ENCODE measurements around the gene NPIPA8. TPM values are rescaled to one million over a fixed set of nuclear protein-coding genes. Genes with fewer than 3 reads are reported as not detected.
"Not testable (repeated sequence)": the region's sequence is repeated elsewhere in the genome, so short reads cannot be mapped to it uniquely, and the experiment has no call there.

Gene NPIPA8
- total and polyA plus RNA-seq, 2 of the 4 experiments (the other 2 are of a cell fraction) = 1.1 to 17.6 TPM

- H4K20me1 ChIP-seq (ENCODE audit: insufficient read depth, low read length); ATAC-seq (ENCODE audit: low read depth); H4K5ac ChIP-seq (ENCODE audit: low read depth, low read length); H3K36me3 ChIP-seq (ENCODE audit: control insufficient read depth, insufficient read depth, low read length); H4K8ac ChIP-seq (ENCODE audit: low read depth in 2 of 2, low read length in 2 of 2); H2AK9ac ChIP-seq (replicated peaks; ENCODE audit: low read depth, low read length, poor library complexity); H3K79me1 ChIP-seq (ENCODE audit: low read depth in 1 of 2, low read length in 2 of 2); H3K23ac ChIP-seq (ENCODE audit: low read depth, low read length); H2BK15ac ChIP-seq (ENCODE audit: low read depth, low read length); H3K56ac ChIP-seq (ENCODE audit: extremely low read depth, insufficient read depth, low read length); H3K4me2 ChIP-seq (ENCODE audit: low read depth, low read length); H3K27me3 ChIP-seq (ENCODE audit: control insufficient read depth, insufficient read depth, low read length); H3K18ac ChIP-seq (ENCODE audit: low read depth, low read length); in situ Hi-C loops (cut with MboI; ENCODE audit: low sequenced_read_pairs); DNase-seq; H3K9me1 ChIP-seq (ENCODE audit: insufficient read depth, low read length); H3K9me3 ChIP-seq (ENCODE audit: control insufficient read depth, insufficient read depth, low read length); H3K4me1 ChIP-seq (ENCODE audit: control insufficient read depth, insufficient read depth, low read length); H4K91ac ChIP-seq (ENCODE audit: insufficient read depth, low read depth, low read length); H2AFZ ChIP-seq (replicated peaks; ENCODE audit: low read length, poor library complexity); H3K4me3 ChIP-seq (ENCODE audit: insufficient read depth, low read depth, low read length); H3K27ac ChIP-seq (ENCODE audit: insufficient read depth, low read length); H2BK5ac ChIP-seq (ENCODE audit: low read depth, low read length, poor library complexity, severe bottlenecking); H2BK20ac ChIP-seq (ENCODE audit: low read depth, low read length); H3K4ac ChIP-seq (ENCODE audit: low read depth, low read length); intact Hi-C loops (cut with micrococcal nuclease); H2BK120ac ChIP-seq (ENCODE audit: low read depth, low read length); POLR2A ChIA-PET (ENCODE audit: unreplicated experiment); BruUV-seq (replicated peaks); H3K9ac ChIP-seq (ENCODE audit: low read depth, low read length); dilution Hi-C loops (cut with HindIII; ENCODE audit: low sequenced_read_pairs, unreplicated experiment); H2AK5ac ChIP-seq (ENCODE audit: low read depth, low read length); H3K14ac ChIP-seq (replicated peaks; ENCODE audit: low read depth, low read length); CTCF ChIA-PET: not testable (repeated sequence)
- whole genome bisulfite sequencing, 2 experiments (ENCODE audit: extremely low coverage in 2 of 2, insufficient read length in 1 of 2) = no CpG with 5 or more reads among the region's 31 CpGs
Measured at GRCh38 chr16:18384869-18385268, 48.3 kb upstream of the NPIPA8 start.

DNA sequence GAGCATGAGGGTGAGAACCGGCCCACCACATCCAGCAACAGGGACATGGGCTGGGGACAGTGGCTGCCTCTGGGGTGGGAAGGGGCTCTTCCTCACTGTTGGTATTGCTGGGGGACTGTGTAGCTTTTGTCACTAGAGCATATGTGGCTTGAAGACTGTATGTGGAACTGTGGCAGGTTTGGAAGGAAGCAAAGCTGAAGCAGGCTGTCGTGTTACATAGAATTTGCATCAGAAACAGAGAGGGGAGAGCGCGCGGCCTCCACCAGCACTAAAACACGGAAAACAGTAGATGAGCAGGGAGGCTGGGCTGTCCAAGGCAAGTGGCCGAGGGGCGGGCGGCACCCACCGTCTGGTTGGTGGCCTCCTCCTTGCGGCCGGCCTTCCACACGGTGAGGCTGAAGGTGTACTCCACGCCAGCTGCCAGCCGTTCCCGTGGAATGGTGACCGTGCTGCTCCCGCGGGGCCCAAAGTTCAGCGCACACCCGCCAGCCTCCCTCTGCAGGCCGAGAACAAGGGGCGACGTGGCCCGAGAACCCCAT, 47.6 kb upstream of the NPIPA8 start:
- H3K9me1 ChIP-seq (ENCODE audit: insufficient read depth, low read length); H3K56ac ChIP-seq (ENCODE audit: extremely low read depth, insufficient read depth, low read length); H2BK5ac ChIP-seq (ENCODE audit: low read depth, low read length, poor library complexity, severe bottlenecking); H4K5ac ChIP-seq (ENCODE audit: low read depth, low read length); H3K4me3 ChIP-seq (ENCODE audit: insufficient read depth, low read depth, low read length); H3K79me1 ChIP-seq (ENCODE audit: low read depth in 1 of 2, low read length in 2 of 2); H3K36me3 ChIP-seq (ENCODE audit: control insufficient read depth, insufficient read depth, low read length); H3K9me3 ChIP-seq (ENCODE audit: control insufficient read depth, insufficient read depth, low read length); H3K4ac ChIP-seq (ENCODE audit: low read depth, low read length); intact Hi-C loops (cut with micrococcal nuclease); H3K4me2 ChIP-seq (ENCODE audit: low read depth, low read length); H3K27me3 ChIP-seq (ENCODE audit: control insufficient read depth, insufficient read depth, low read length); H3K9ac ChIP-seq (ENCODE audit: low read depth, low read length); H4K91ac ChIP-seq (ENCODE audit: insufficient read depth, low read depth, low read length); POLR2A ChIA-PET (ENCODE audit: unreplicated experiment); ATAC-seq (ENCODE audit: low read depth); H2BK120ac ChIP-seq (ENCODE audit: low read depth, low read length); H3K4me1 ChIP-seq (ENCODE audit: control insufficient read depth, insufficient read depth, low read length); H2AK5ac ChIP-seq (ENCODE audit: low read depth, low read length); H2AFZ ChIP-seq (replicated peaks; ENCODE audit: low read length, poor library complexity); DNase-seq; H4K20me1 ChIP-seq (ENCODE audit: insufficient read depth, low read length); H3K27ac ChIP-seq (ENCODE audit: insufficient read depth, low read length); CTCF ChIA-PET; H2BK15ac ChIP-seq (ENCODE audit: low read depth, low read length); in situ Hi-C loops (cut with MboI; ENCODE audit: low sequenced_read_pairs); H4K8ac ChIP-seq (ENCODE audit: low read depth in 2 of 2, low read length in 2 of 2); H3K23ac ChIP-seq (ENCODE audit: low read depth, low read length); H3K18ac ChIP-seq (ENCODE audit: low read depth, low read length); dilution Hi-C loops (cut with HindIII; ENCODE audit: low sequenced_read_pairs, unreplicated experiment); H2AK9ac ChIP-seq (replicated peaks; ENCODE audit: low read depth, low read length, poor library complexity); H3K14ac ChIP-seq (replicated peaks; ENCODE audit: low read depth, low read length); H2BK20ac ChIP-seq (ENCODE audit: low read depth, low read length); BruUV-seq (replicated peaks): not testable (repeated sequence)
- no CpG with 5 or more reads among the region's 25 CpGs for WGBS, 2 experiments (ENCODE audit: extremely low coverage in 2 of 2, insufficient read length in 1 of 2)

Measured in IMR-90 (cell line).